ENCODE data around the gene ZBTB4. TPM values are rescaled to one million over a fixed set of nuclear protein-coding genes. Genes with fewer than 3 reads are reported as not detected.

The ZBTB4 gene, protein sequence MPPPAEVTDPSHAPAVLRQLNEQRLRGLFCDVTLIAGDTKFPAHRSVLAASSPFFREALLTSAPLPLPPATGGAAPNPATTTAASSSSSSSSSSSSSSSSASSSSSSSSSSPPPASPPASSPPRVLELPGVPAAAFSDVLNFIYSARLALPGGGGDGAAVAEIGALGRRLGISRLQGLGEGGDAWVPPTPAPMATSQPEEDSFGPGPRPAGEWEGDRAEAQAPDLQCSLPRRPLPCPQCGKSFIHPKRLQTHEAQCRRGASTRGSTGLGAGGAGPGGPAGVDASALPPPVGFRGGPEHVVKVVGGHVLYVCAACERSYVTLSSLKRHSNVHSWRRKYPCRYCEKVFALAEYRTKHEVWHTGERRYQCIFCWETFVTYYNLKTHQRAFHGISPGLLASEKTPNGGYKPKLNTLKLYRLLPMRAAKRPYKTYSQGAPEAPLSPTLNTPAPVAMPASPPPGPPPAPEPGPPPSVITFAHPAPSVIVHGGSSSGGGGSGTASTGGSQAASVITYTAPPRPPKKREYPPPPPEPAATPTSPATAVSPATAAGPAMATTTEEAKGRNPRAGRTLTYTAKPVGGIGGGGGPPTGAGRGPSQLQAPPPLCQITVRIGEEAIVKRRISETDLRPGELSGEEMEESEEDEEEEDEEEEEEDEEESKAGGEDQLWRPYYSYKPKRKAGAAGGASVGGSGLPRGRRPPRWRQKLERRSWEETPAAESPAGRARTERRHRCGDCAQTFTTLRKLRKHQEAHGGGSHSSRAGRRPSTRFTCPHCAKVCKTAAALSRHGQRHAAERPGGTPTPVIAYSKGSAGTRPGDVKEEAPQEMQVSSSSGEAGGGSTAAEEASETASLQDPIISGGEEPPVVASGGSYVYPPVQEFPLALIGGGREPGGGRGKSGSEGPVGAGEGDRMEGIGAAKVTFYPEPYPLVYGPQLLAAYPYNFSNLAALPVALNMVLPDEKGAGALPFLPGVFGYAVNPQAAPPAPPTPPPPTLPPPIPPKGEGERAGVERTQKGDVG
- 84.7 TPM for total RNA-seq
- long read RNA-seq, full-length matches to known transcripts, result 35 of 203 reads
- long read RNA-seq, partial matches to known transcripts, result 33 of 203 reads
- long read RNA-seq, other reads (novel, unspliced or antisense), result 135 of 203 reads

DNA sequence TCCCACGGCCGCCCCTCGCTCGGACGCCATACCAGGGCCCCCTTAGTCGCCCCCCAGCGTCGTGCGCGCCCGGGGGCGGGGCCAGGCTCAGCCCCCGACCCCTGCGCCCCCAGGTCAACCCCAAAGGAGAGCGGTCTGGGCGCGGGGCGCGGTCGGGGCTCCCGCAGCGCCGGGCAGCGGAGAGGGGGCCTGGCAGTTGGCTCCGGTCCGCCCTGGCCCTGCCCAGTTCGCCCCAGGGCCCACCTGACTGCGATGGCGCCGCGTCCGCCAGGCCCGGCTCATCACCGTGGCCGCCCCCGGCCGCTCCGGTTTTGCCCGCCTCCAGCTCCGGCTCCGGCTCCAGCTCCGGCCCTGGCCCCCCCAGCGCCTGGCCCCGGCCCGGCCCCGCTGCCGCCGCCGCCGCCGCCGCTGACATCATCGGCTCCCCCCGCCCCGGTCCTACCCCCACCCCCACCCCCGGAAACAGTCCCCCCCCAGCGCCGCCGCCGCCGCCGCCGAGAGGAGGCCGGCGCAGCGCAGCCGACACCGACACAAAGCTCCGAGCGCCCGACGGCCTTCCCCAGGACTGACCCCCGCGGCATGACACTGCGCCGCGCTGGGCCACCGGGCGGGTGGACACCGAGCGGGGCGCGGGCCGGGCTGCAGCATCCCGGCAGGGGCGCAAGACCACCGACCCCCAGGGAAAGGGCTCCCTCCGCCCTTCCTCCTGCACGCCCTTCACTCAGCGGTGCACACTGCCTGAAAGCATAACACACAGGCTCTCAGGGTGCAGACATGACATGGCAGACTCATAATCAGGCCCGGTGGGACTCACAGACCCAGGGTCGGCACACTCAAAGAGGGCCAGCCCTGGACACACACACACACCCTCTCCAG lies at the start of gene ZBTB4:
ZBTB4 (minus strand) TSS at position 419 of the 876 bp plus-strand sequence. CDS start 12,830 bp downstream, outside the sequence.
- ATAC-seq, result peak; percentile 47
- H3K27ac ChIP-seq, result peak within 1 kb of the TSS; percentile 99
- H3K4me1 ChIP-seq, result peaks cover 37% of the 10 kb centered on the region
- peak within 1 kb of the TSS; percentile 90 for H3K4me3 ChIP-seq
- DNase-seq, result peak; percentile 87
- no peaks in the 10 kb centered on the region for H3K9me3 ChIP-seq
- intact Hi-C loops (cut with DNase I), result no loop called here
- H3K36me3 ChIP-seq, result no peaks in the 10 kb centered on the region
- TF ChIP-seq, protein P1, sequence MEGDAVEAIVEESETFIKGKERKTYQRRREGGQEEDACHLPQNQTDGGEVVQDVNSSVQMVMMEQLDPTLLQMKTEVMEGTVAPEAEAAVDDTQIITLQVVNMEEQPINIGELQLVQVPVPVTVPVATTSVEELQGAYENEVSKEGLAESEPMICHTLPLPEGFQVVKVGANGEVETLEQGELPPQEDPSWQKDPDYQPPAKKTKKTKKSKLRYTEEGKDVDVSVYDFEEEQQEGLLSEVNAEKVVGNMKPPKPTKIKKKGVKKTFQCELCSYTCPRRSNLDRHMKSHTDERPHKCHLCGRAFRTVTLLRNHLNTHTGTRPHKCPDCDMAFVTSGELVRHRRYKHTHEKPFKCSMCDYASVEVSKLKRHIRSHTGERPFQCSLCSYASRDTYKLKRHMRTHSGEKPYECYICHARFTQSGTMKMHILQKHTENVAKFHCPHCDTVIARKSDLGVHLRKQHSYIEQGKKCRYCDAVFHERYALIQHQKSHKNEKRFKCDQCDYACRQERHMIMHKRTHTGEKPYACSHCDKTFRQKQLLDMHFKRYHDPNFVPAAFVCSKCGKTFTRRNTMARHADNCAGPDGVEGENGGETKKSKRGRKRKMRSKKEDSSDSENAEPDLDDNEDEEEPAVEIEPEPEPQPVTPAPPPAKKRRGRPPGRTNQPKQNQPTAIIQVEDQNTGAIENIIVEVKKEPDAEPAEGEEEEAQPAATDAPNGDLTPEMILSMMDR (IDR thresholded peaks at IDR 0.05), result no peak
- H3K27me3 ChIP-seq, result no peaks in the 10 kb centered on the region

DNA sequence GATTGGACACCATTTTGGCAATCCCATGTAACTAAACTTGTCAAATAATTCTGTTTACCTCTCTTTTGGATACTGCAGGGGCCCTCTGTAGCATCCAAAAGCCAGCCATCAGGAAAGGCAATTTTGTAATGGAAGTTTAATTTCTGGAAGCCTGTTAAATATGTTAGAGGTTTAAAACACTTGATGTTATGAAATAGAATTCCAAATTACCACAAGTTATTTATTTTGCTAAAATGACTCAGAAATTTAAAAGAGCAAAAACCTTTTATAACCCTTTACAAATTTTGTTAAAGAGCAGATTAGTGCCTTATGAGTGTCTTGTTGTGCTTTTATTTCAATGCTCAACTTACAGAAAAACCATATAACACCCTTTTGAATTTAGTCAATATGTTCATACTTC lies 49.4 kb upstream of the ZBTB4 start:
- ATAC-seq (no peak), DNase-seq (no peak)
- intact Hi-C loops (cut with DNase I), result no loop called here
- no peaks in the 10 kb centered on the region for H3K27me3 ChIP-seq
- H3K27ac ChIP-seq, result no peak overlapping the region
- no peak overlapping the region for H3K4me3 ChIP-seq
- no peaks in the 10 kb centered on the region for H3K9me3 ChIP-seq
- H3K36me3 ChIP-seq, result no peaks in the 10 kb centered on the region
- H3K4me1 ChIP-seq, result no peaks in the 10 kb centered on the region
- TF ChIP-seq, protein P1 (IDR thresholded peaks at IDR 0.05), result no peak

DNA sequence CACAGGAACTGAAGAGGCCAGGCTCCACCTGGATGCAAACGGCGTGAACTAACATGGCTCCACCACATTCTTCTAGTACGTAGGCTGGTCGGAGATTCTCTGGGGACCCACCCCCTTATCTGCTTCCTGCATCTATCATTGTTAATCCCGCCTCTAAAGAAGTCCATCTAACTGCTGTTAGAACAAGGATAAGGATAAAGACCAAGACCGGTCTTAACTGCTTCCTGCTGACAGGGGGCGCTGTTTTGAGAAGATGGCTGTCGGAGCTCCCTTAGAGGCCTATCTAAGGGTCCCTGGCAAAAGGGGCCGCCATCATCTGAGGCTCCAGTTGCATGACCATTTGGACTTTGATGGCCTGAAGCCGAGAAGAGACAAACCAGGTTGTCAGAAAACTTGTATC lies 43.6 kb upstream of the ZBTB4 start:
- ATAC-seq (peak; percentile 79), DNase-seq (peak; percentile 60)
- H3K4me1 ChIP-seq, result no peaks in the 10 kb centered on the region
- H3K9me3 ChIP-seq, result no peaks in the 10 kb centered on the region
- H3K27me3 ChIP-seq, result no peaks in the 10 kb centered on the region
- H3K27ac ChIP-seq, result no peak overlapping the region
- no peaks in the 10 kb centered on the region for H3K36me3 ChIP-seq
- no peak overlapping the region for H3K4me3 ChIP-seq
- TF ChIP-seq, protein P1 (IDR thresholded peaks at IDR 0.05), result peak; percentile 55
- intact Hi-C loops (cut with DNase I), result no loop called here

DNA sequence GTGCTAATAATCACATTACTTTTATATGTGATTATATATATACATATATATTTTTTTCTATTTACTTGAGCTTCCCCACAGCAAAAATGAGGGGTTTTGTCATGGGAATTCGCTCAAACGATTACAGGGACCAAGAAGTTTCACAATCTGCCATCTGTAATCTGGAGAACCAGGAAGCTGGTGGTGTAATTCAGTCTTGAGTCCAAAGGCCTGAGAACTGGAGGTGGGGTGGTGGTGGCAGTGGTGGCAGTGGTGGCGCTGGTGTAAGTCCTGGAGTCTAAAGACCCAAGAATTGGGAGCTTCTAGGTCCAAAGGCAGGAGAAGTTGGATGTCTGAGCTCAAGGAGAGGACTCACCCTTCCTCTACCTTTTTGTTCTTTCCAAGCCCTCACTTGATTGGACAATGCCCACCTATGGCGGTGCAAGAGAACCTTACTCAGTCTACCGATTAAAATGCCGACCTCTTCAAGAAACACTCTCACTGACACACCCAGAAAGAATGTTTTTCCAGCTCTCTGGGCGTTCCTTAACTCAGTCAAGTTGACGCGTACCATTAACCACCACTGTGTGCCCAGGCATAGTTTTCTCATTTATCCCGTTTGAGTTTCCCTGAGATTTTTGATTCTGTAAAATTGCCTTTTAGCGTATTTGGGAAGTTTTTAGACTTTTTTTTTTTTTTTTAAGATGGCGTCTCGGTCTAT lies 36.6 kb upstream of the ZBTB4 start:
- intact Hi-C loops (cut with DNase I), result no loop called here
- H3K4me3 ChIP-seq, result no peak overlapping the region
- H3K27ac ChIP-seq, result peak overlapping the region; percentile 51
- H3K9me3 ChIP-seq, result no peaks in the 10 kb centered on the region
- TF ChIP-seq, protein P1 (IDR thresholded peaks at IDR 0.05), result no peak
- DNase-seq (peak; percentile 72), ATAC-seq (peak; percentile 71)
- peaks cover 34% of the 10 kb centered on the region for H3K36me3 ChIP-seq
- no peaks in the 10 kb centered on the region for H3K27me3 ChIP-seq
- H3K4me1 ChIP-seq, result no peaks in the 10 kb centered on the region

All from upper lobe of right lung (tissue), 1 donor.